Upper lobe of right lung (tissue), 1 donor: Measurements from ENCODE around the gene PDE4B. TPM values are rescaled to one million over a fixed set of nuclear protein-coding genes. Genes with fewer than 3 reads are reported as not detected.

Source experiments
- ATAC-seq: fragments of 200-7000 bp; cut with Tn5 transposase; one replicate; pipeline ENCODE4 v1.9.1; 2020; ENCODE audit warnings: mild to moderate bottlenecking, moderate library complexity
- DNase-seq: peaks from one replicate; pipeline ENCODE4 v3.0.0-alpha.2; 2020
- H3K27ac ChIP-seq: fragments of 200-600 bp; one replicate; pipeline ENCODE4 v1.8.0; 2022
- H3K27me3 ChIP-seq: fragments of 200-600 bp; one replicate; pipeline ENCODE4 v1.8.0; 2022; ENCODE audit warnings: mild to moderate bottlenecking
- H3K36me3 ChIP-seq: fragments of 200-600 bp; one replicate; pipeline ENCODE4 v1.8.0; 2022
- H3K4me1 ChIP-seq: fragments of 200-600 bp; one replicate; pipeline ENCODE4 v1.8.0; 2022
- H3K4me3 ChIP-seq: fragments of 200-600 bp; one replicate; pipeline ENCODE4 v1.8.0; 2022; ENCODE audit warnings: mild to moderate bottlenecking
- H3K9me3 ChIP-seq: fragments of 200-600 bp; one replicate; pipeline ENCODE4 v1.8.0; 2022
- CTCF ChIP-seq: fragments of 200-600 bp; IDR thresholded peaks from one replicate; pipeline ENCODE4 v1.8.0; 2022; ENCODE audit warnings: antibody characterized with exemption
- intact Hi-C: fragments of 100-400 bp; cut with DNase I; formaldehyde crosslinking; loops from one replicate; pipeline ENCODE4 v1.11.0; 2022
- total RNA-seq: library from RNA; stranded (reverse); fragmentation: NEBNext Ultra II Directional; extraction: Animal tissue kit (Norgen Biotek cat#: 25700); gene quantifications from one replicate; pipeline ENCODE4 v1.2.1, GENCODE V29; 2021
- donor health status: DM: no; HTN: yes; CAD: no; lungs with severe emphysema.

The PDE4B gene
- total RNA-seq, 1 donor from 2014 or later: 14.3 TPM

- H3K9me3 ChIP-seq: no peaks in the 10 kb centered on the region
- ATAC-seq (peak; percentile 40), DNase-seq (no peak)
- H3K4me3 ChIP-seq: no peak overlapping the region
- no peaks in the 10 kb centered on the region for H3K4me1 ChIP-seq
- no peaks in the 10 kb centered on the region for H3K27me3 ChIP-seq
- TF ChIP-seq CTCF: no peak
- intact Hi-C loops: no loop called here
- no peak overlapping the region for H3K27ac ChIP-seq
- no peaks in the 10 kb centered on the region for H3K36me3 ChIP-seq
Observed at GRCh38 chr1:66262208-66262963, 469.7 kb downstream of the PDE4B start.

- no peak for DNase-seq
Observed at GRCh38 chr1:66265268-66265667, 472.6 kb downstream of the PDE4B start.

GRCh38 chr1:66265796-66266195, 473.1 kb downstream of the PDE4B start:
- peak; percentile 19 for ATAC-seq
- intact Hi-C loops: no loop called here
- TF ChIP-seq CTCF: no peak
- Histone ChIP-seq H3K9me3 (no peaks in the 10 kb centered on the region), H3K27me3 (no peaks in the 10 kb centered on the region), H3K4me3 (no peak overlapping the region), H3K27ac (no peak overlapping the region), H3K4me1 (peaks cover 16% of the 10 kb centered on the region), H3K36me3 (no peaks in the 10 kb centered on the region)
- DNase-seq: no peak

More at GRCh38 chr1:66265268-66265667, 472.6 kb downstream of the PDE4B start:
- no peak for ATAC-seq
- intact Hi-C loops: no loop called here
- H3K36me3 ChIP-seq: no peaks in the 10 kb centered on the region
- H3K27ac ChIP-seq: no peak overlapping the region
- no peaks in the 10 kb centered on the region for H3K27me3 ChIP-seq
- H3K9me3 ChIP-seq: no peaks in the 10 kb centered on the region
- H3K4me1 ChIP-seq: peaks cover 11% of the 10 kb centered on the region
- no peak for TF ChIP-seq CTCF
- no peak overlapping the region for H3K4me3 ChIP-seq

- DNase-seq (no peak), ATAC-seq (no peak)
- no peak overlapping the region for H3K27ac ChIP-seq
- intact Hi-C loops: no loop called here
- no peak overlapping the region for H3K4me3 ChIP-seq
- H3K36me3 ChIP-seq: no peaks in the 10 kb centered on the region
- H3K9me3 ChIP-seq: no peaks in the 10 kb centered on the region
- TF ChIP-seq CTCF: no peak
- no peaks in the 10 kb centered on the region for H3K27me3 ChIP-seq
- H3K4me1 ChIP-seq: peaks cover 19% of the 10 kb centered on the region
Observed at GRCh38 chr1:66266350-66266749, 473.7 kb downstream of the PDE4B start.

- Histone ChIP-seq H3K27ac (no peak overlapping the region), H3K4me1 (peaks cover 23% of the 10 kb centered on the region)
Observed at GRCh38 chr1:66266756-66267155, 474.1 kb downstream of the PDE4B start.

More at GRCh38 chr1:66266756-66267155, 474.1 kb downstream of the PDE4B start:
- intact Hi-C loops: no loop called here
- Histone ChIP-seq H3K9me3 (no peaks in the 10 kb centered on the region), H3K4me3 (no peak overlapping the region), H3K27me3 (no peaks in the 10 kb centered on the region), H3K36me3 (no peaks in the 10 kb centered on the region)
- TF ChIP-seq CTCF: no peak
- no peak for DNase-seq
- no peak for ATAC-seq
